HG03378 (cell line): ENCODE results near the gene ZC3HAV1.
"Not testable (repeated sequence)": the region's sequence is repeated elsewhere in the genome, so short reads cannot be mapped to it uniquely, and the experiment has no call there.

ENCODE experiments used
- ATAC-seq: cut with Tn5 transposase; IDR thresholded peaks from one replicate; pipeline ENCODE4 v1.9.1; 2021; ENCODE audit warnings: mild to moderate bottlenecking, moderate library complexity; ENCODE audit not compliant: unreplicated experiment

ZC3HAV1 gene

GRCh38 chr7:139112741-139113250 lies 3.3 kb upstream of the ZC3HAV1 start:
- no peak for ATAC-seq

GRCh38 chr7:139112316-139112715 lies 2.8 kb upstream of the ZC3HAV1 start:
- ATAC-seq, result no peak

GRCh38 chr7:139111811-139112301 lies 2.3 kb upstream of the ZC3HAV1 start:
- ATAC-seq, result no peak

GRCh38 chr7:139111147-139111546 lies 1.6 kb upstream of the ZC3HAV1 start:
- no peak for ATAC-seq

- ATAC-seq, result no peak
Measured at GRCh38 chr7:139109983-139110411, 477 bp upstream of the ZC3HAV1 start.

- ATAC-seq, result peak; percentile 2
Measured at GRCh38 chr7:139108266-139109187, 993 bp downstream of the ZC3HAV1 start.

- ATAC-seq, result no peak
Measured at GRCh38 chr7:139106959-139107358, 2.6 kb downstream of the ZC3HAV1 start.

GRCh38 chr7:139106227-139106626 lies 3.3 kb downstream of the ZC3HAV1 start:
- ATAC-seq, result not testable (repeated sequence)

GRCh38 chr7:139105484-139105883 lies 4.0 kb downstream of the ZC3HAV1 start:
- no peak for ATAC-seq

GRCh38 chr7:139104091-139104450 lies 5.4 kb downstream of the ZC3HAV1 start:
- no peak for ATAC-seq

GRCh38 chr7:139103057-139103815 lies 6.3 kb downstream of the ZC3HAV1 start:
- ATAC-seq, result no peak

GRCh38 chr7:139101637-139102158 lies 7.8 kb downstream of the ZC3HAV1 start:
- ATAC-seq, result not testable (repeated sequence)

- no peak for ATAC-seq
Measured at GRCh38 chr7:139099172-139099947, 10.2 kb downstream of the ZC3HAV1 start.

- ATAC-seq, result peak; percentile 100
Measured at GRCh38 chr7:139095194-139095659, 14.3 kb downstream of the ZC3HAV1 start.

GRCh38 chr7:139094596-139094995 lies 14.9 kb downstream of the ZC3HAV1 start:
- no peak for ATAC-seq

- no peak for ATAC-seq
Measured at GRCh38 chr7:139094030-139094429, 15.5 kb downstream of the ZC3HAV1 start.

- not testable (repeated sequence) for ATAC-seq
Measured at GRCh38 chr7:139093512-139093911, 16.0 kb downstream of the ZC3HAV1 start.

GRCh38 chr7:139092090-139092796 lies 17.3 kb downstream of the ZC3HAV1 start:
- ATAC-seq, result no peak

- no peak for ATAC-seq
Measured at GRCh38 chr7:139091677-139091996, 17.9 kb downstream of the ZC3HAV1 start.

- ATAC-seq, result no peak
Measured at GRCh38 chr7:139089118-139089517, 20.4 kb downstream of the ZC3HAV1 start.
